Measurements from ENCODE around the gene OR6K3.

OR6K3 gene

GRCh38 chr1:158687037-158687436 lies 33.5 kb downstream of the OR6K3 start:
- H3K4me1 ChIP-seq (ENCODE audit: control insufficient read depth in 1 of 2, insufficient read depth in 1 of 2, low read depth in 1 of 2, low read length in 1 of 2): peaks cover 3 to 6% of the 10 kb centered on the region in 2 experiments
- H3K9me3 ChIP-seq: no peaks in the 10 kb centered on the region
- no peaks in the 10 kb centered on the region for H3K36me3 ChIP-seq
- no peak overlapping the region for H3K27ac ChIP-seq
- TF ChIP-seq, protein P1, sequence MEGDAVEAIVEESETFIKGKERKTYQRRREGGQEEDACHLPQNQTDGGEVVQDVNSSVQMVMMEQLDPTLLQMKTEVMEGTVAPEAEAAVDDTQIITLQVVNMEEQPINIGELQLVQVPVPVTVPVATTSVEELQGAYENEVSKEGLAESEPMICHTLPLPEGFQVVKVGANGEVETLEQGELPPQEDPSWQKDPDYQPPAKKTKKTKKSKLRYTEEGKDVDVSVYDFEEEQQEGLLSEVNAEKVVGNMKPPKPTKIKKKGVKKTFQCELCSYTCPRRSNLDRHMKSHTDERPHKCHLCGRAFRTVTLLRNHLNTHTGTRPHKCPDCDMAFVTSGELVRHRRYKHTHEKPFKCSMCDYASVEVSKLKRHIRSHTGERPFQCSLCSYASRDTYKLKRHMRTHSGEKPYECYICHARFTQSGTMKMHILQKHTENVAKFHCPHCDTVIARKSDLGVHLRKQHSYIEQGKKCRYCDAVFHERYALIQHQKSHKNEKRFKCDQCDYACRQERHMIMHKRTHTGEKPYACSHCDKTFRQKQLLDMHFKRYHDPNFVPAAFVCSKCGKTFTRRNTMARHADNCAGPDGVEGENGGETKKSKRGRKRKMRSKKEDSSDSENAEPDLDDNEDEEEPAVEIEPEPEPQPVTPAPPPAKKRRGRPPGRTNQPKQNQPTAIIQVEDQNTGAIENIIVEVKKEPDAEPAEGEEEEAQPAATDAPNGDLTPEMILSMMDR (IDR thresholded peaks at IDR 0.05): no peak
- H3K4me3 ChIP-seq (ENCODE audit: low read depth in 1 of 2, low read length in 1 of 2): no peak overlapping the region
- H3K27me3 ChIP-seq: no peaks in the 10 kb centered on the region

DNA sequence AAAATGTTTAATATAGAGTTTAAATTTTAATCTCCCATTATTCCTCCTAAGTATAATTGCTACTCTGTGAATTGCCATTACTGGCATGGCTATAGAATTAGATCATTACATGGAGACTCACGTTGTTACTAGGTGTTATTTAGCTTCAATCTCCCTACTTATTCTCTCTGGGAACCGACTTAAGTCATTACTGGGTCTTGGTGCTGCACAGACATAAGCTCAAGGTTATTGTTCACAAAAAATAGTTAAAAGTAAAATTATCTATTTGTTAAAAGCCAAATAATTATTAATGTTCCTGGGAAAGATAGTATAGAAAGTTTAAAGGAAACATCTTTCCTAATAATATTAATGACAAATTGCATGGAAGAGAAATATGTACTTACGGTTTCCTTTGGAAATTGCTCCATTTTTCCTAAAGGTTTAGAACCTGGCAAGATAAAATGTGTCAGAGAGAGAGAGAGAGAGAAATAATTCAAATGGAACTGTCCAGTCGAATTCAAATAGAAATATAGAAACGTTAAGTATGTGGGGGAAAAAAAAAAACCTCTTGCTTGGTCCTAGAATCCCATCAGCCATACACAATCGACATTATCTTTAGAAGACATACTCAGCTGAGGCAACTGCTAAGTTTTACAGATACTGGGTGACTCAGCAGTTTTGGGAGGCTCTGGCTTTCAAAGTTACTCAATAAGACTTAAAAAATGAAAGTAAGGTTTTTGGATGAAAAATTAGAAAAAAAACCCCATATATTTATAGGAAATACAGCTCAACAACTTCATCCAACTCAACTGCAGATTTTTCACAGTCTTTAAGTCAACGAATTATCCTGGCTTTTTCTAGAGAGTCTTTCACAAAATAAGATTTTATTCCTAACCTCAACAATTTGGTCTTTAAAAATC lies 34.2 kb downstream of the OR6K3 start, which contains the start of gene SPTA1:
Gene SPTA1, minus strand, starts transcription at position 605 of the 899 bp plus-strand sequence. Its CDS starts 198 bp downstream, at position 407.
- Histone ChIP-seq H3K27ac (no peak within 1 kb of the TSS), H3K4me1 (ENCODE audit: control insufficient read depth in 1 of 2, insufficient read depth in 1 of 2, low read depth in 1 of 2, low read length in 1 of 2) (peaks cover 3 to 6% of the 10 kb centered on the region in 2 experiments), H3K4me3 (ENCODE audit: low read depth in 1 of 2, low read length in 1 of 2) (no peak within 1 kb of the TSS), H3K27me3 (no peaks in the 10 kb centered on the region), H3K36me3 (no peaks in the 10 kb centered on the region), H3K9me3 (no peaks in the 10 kb centered on the region)
- TF ChIP-seq, protein P1 (IDR thresholded peaks at IDR 0.05): no peak

DNA sequence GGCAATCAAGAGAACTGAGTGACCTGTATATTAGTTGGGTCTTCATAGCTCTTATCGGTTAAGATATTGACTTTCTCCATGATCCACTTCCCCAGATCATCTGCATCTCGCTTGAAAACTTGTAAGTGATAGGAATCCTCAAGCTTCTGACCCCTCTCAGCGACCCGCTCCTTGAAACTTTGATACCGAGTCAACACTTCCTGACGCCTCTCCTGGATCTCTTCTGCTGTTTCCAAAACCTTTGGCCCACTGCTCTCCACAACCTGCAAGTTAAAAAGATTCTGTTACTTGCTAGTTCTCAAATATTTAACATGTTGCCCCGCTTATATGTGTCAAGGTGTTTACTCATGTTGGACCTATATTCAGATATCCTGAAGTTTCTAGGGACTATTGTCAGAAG lies 35.4 kb downstream of the OR6K3 start:
- H3K27ac ChIP-seq: no peak overlapping the region
- no peak overlapping the region for H3K4me3 ChIP-seq (ENCODE audit: low read depth in 1 of 2, low read length in 1 of 2)
- TF ChIP-seq, protein P1 (IDR thresholded peaks at IDR 0.05): no peak
- peaks cover 3 to 6% of the 10 kb centered on the region in 2 experiments for H3K4me1 ChIP-seq (ENCODE audit: control insufficient read depth in 1 of 2, insufficient read depth in 1 of 2, low read depth in 1 of 2, low read length in 1 of 2)
- no peaks in the 10 kb centered on the region for H3K36me3 ChIP-seq
- no peaks in the 10 kb centered on the region for H3K27me3 ChIP-seq
- H3K9me3 ChIP-seq: no peaks in the 10 kb centered on the region

- H3K27me3 ChIP-seq: no peaks in the 10 kb centered on the region
- no peak overlapping the region for H3K27ac ChIP-seq
- no peaks in the 10 kb centered on the region for H3K9me3 ChIP-seq
- peaks cover 3 to 5% of the 10 kb centered on the region in 2 experiments for H3K4me1 ChIP-seq (ENCODE audit: control insufficient read depth in 1 of 2, insufficient read depth in 1 of 2, low read depth in 1 of 2, low read length in 1 of 2)
- TF ChIP-seq, protein P1 (IDR thresholded peaks at IDR 0.05): no peak
- H3K36me3 ChIP-seq: no peaks in the 10 kb centered on the region
- H3K4me3 ChIP-seq (ENCODE audit: low read depth in 1 of 2, low read length in 1 of 2): no peak overlapping the region
These were observed 38.9 kb downstream of the OR6K3 start for GRCh38 chr1:158681606-158682005.

DNA sequence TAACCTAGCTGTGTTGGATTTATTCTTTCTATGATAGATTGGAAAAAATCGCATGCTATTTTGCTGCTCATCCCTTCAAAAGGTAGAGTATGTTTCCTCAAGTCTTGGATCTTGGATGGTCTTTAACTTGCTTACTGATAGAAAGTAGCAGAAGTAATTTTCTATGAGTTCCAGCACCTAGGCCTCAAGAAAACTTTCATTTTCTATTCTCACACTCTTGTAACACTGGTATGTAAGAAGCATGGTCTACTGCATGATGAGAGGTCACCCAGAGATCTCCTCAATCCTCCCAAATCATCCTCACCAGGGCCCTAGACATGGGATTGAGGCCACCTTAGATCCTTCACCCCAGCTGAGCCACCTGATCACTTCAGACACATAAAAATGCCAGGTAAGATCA lies 41.2 kb downstream of the OR6K3 start:
- no peaks in the 10 kb centered on the region for H3K36me3 ChIP-seq
- no peaks in the 10 kb centered on the region for H3K27me3 ChIP-seq
- H3K27ac ChIP-seq: no peak overlapping the region
- H3K4me3 ChIP-seq (ENCODE audit: low read depth in 1 of 2, low read length in 1 of 2): no peak overlapping the region
- H3K4me1 ChIP-seq (ENCODE audit: control insufficient read depth in 1 of 2, insufficient read depth in 1 of 2, low read depth in 1 of 2, low read length in 1 of 2): no peaks in the 10 kb centered on the region
- no peaks in the 10 kb centered on the region for H3K9me3 ChIP-seq
- TF ChIP-seq, protein P1 (IDR thresholded peaks at IDR 0.05): no peak
